Fibroblast of the aortic adventitia (primary cell): Measurements from ENCODE around the gene SPIN3. TPM values are rescaled to one million over a fixed set of nuclear protein-coding genes. Genes with fewer than 3 reads are reported as not detected.
"Not testable (repeated sequence)": the region's sequence is repeated elsewhere in the genome, so short reads cannot be mapped to it uniquely, and the experiment has no call there.

Experiments used
- DNase-seq: peaks from one replicate; pipeline ENCODE4 v3.0.0-alpha.2; 2010; ENCODE audit warnings: low read depth
- H3K4me3 ChIP-seq: 2 replicates; pipeline ENCODE4 v1.5.1; 2011; ENCODE audit warnings: low read depth, mild to moderate bottlenecking, control low read depth, low read length, moderate library complexity
- total RNA-seq: library from RNA; depleted of rRNA; stranded (reverse); fragments of >200 nt; gene quantifications from 2 replicates; pipeline ENCODE4 v1.2.3, GENCODE V29; 2012; ENCODE audit warnings: low replicate concordance
- TF ChIP-seq, protein P1 (sequence below): IDR thresholded peaks from 2 replicates; pipeline ENCODE4 v1.5.1; 2011; ENCODE audit warnings: mild to moderate bottlenecking, low read length, control low read depth, inconsistent platforms; ENCODE audit not compliant: insufficient read depth

SPIN3 gene
- total RNA-seq, 1 donor: 10.0 TPM

DNA sequence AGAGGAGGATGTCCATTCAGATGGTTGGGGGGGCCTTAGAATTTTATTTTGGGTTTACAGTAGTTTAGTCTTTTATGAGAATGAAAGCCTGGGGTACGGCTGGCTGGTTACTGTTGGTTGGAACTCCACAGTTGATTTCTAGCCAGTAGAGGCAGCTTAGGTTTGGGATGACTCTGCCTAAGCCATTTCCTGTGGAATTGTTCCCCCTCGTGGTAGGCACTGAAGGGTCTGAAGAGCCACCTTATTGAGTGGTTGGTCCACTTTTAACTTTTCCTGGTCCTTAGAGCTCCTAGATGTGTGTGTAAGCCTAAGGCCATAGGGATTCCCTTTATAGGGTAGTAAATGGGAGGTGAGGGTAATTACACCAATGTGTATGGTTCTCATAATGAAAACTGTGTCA lies 19.7 kb downstream of the SPIN3 start:
- DNase-seq: peak; percentile 33
- H3K4me3 ChIP-seq: no peak overlapping the region
- TF ChIP-seq, protein P1, sequence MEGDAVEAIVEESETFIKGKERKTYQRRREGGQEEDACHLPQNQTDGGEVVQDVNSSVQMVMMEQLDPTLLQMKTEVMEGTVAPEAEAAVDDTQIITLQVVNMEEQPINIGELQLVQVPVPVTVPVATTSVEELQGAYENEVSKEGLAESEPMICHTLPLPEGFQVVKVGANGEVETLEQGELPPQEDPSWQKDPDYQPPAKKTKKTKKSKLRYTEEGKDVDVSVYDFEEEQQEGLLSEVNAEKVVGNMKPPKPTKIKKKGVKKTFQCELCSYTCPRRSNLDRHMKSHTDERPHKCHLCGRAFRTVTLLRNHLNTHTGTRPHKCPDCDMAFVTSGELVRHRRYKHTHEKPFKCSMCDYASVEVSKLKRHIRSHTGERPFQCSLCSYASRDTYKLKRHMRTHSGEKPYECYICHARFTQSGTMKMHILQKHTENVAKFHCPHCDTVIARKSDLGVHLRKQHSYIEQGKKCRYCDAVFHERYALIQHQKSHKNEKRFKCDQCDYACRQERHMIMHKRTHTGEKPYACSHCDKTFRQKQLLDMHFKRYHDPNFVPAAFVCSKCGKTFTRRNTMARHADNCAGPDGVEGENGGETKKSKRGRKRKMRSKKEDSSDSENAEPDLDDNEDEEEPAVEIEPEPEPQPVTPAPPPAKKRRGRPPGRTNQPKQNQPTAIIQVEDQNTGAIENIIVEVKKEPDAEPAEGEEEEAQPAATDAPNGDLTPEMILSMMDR: peak; percentile 16

DNA sequence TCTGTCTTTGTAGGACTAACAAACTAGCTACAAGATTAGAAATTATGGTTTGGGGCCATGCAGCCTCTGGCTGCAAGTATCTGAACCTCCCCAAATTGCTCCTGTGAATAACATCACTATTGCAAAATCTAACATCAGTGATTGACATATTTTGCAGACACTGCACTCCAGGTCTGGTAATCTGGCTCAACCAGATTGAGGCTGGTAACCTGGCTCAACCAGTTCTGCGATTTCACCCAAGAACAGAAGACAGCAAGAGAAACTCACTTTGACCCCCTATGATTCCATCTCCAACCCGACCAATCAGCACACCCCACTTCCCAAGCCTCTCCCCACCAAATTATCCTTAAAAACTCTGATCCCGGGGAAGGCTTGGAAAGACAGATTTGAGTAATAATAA lies 20.9 kb downstream of the SPIN3 start:
- no peak overlapping the region for H3K4me3 ChIP-seq
- DNase-seq: no peak
- TF ChIP-seq, protein P1: no peak

GRCh38 chrX:56969559-56969958 lies 25.8 kb downstream of the SPIN3 start:
- TF ChIP-seq, protein P1: no peak
- H3K4me3 ChIP-seq: no peak overlapping the region
- no peak for DNase-seq

GRCh38 chrX:56968980-56969379 lies 26.4 kb downstream of the SPIN3 start:
- TF ChIP-seq, protein P1: no peak
- no peak overlapping the region for H3K4me3 ChIP-seq
- DNase-seq: no peak

DNA sequence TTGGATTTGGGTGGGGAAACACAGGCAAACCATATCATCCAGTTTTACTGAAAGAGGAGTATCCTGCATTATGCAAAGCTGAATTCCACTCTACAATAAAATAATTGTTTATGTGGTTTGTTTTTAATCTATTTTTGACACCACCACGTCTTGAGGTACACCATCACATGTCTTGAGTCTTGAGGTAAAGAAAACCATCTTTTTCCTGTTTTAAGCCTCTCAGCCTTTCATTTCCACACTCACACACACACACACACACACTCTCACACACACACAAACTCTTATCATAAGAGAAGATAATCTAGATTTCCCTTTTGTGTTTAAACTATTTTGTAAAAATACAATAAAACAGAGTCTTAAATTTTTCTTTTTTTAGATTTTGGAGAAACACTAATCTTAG lies 32.0 kb downstream of the SPIN3 start:
- H3K4me3 ChIP-seq: no peak overlapping the region
- DNase-seq: no peak
- TF ChIP-seq, protein P1: no peak

- no peak overlapping the region for H3K4me3 ChIP-seq
- peak; percentile 32 for DNase-seq
- TF ChIP-seq, protein P1: no peak
Measured at GRCh38 chrX:56947699-56948098, 47.6 kb downstream of the SPIN3 start.

DNA sequence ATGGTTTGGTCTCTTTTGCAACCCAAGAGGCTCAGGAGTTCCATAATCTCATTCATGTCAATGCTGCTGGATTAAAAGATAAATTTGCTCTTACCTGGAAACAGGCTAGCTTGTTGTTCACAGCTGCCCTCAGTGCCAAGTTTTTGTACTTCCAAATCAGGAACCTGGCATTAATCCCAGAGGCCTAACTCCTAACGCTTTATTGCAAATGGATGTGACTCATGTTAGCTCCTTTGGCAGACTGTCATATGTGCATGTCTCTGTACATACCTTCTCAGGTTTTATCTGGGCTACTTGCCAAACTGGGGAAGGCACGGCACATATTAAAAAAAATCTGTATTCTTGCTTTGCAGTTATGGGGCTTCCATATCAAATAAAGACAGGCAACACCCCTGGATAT lies 49.1 kb downstream of the SPIN3 start:
- peak; percentile 68 for DNase-seq
- not testable (repeated sequence) for H3K4me3 ChIP-seq

- H3K4me3 ChIP-seq, DNase-seq: not testable (repeated sequence)
Measured at GRCh38 chrX:56945226-56945625, 50.1 kb downstream of the SPIN3 start.
